Activated CD8-positive, alpha-beta T cell treated with anti-CD3 and anti-CD28 coated beads, Interleukin-2, amount 10 ng/mL, durations not matched to agents 7 days and 5 days (primary cell): Measurements from ENCODE around the gene CABP2. TPM values are rescaled to one million over a fixed set of nuclear protein-coding genes. Genes with fewer than 3 reads are reported as not detected.
"Not testable (repeated sequence)": the region's sequence is repeated elsewhere in the genome, so short reads cannot be mapped to it uniquely, and the experiment has no call there.

Experiments
- ATAC-seq: fragments of 150-1000 bp; cut with Tn5 transposase; one replicate; pipeline ENCODE4 v1.10.0; 2021; ENCODE audit warnings: moderate library complexity
- CTCF ChIA-PET: fragments of 350-600 bp; sonication (Branson Sonifier 250); formaldehyde crosslinking; loops from one replicate; lab custom pipeline; 2021; ENCODE audit warnings: antibody characterized with exemption; lab: Charles Lee
- POLR2A ChIA-PET: fragments of 350-600 bp; sonication (Branson Sonifier 250); formaldehyde crosslinking; loops from one replicate; lab custom pipeline; 2021; ENCODE audit warnings: antibody characterized with exemption; lab: Charles Lee
- DNase-seq: peaks from one replicate; pipeline ENCODE4 v3.0.0-alpha.2; 2020
- H3K27ac Mint-ChIP-seq: one replicate; pipeline ENCODE4 v1.8.0; 2021; ENCODE audit warnings: mild to moderate bottlenecking, mixed read lengths
- H3K27me3 Mint-ChIP-seq: one replicate; pipeline ENCODE4 v1.8.0; 2021; ENCODE audit warnings: low read depth, mixed read lengths
- H3K36me3 Mint-ChIP-seq: one replicate; pipeline ENCODE4 v1.8.0; 2021; ENCODE audit warnings: low read depth, mixed read lengths
- H3K4me1 Mint-ChIP-seq: one replicate; pipeline ENCODE4 v1.8.0; 2021; ENCODE audit warnings: low read depth, mixed read lengths
- H3K4me3 Mint-ChIP-seq: one replicate; pipeline ENCODE4 v1.8.0; 2021; ENCODE audit warnings: mild to moderate bottlenecking, mixed read lengths
- H3K9me3 Mint-ChIP-seq: one replicate; pipeline ENCODE4 v1.8.0; 2022; ENCODE audit warnings: mixed read lengths; ENCODE audit not compliant: insufficient read depth
- total RNA-seq, 2 experiments: library from RNA; stranded (reverse); gene quantifications; one replicate each; pipeline ENCODE4 v1.2.3, GENCODE V29; 2021

CABP2 gene
- total RNA-seq = not detected

GRCh38 chr11:67522844-67523555, at the start of gene CABP2:
Gene CABP2, minus strand, starts transcription at chr11:67523446. Its CDS starts 120 bp downstream, at chr11:67523326.
- no peak within 1 kb of the TSS for H3K27ac Mint-ChIP-seq
- H3K9me3 Mint-ChIP-seq = no peaks in the 10 kb centered on the region
- no peaks in the 10 kb centered on the region for H3K36me3 Mint-ChIP-seq
- no peak for ATAC-seq
- POLR2A ChIA-PET = no interaction called here
- no peak within 1 kb of the TSS for H3K4me3 Mint-ChIP-seq
- CTCF ChIA-PET = no interaction called here
- no peaks in the 10 kb centered on the region for H3K4me1 Mint-ChIP-seq
- H3K27me3 Mint-ChIP-seq = peaks cover 8% of the 10 kb centered on the region
- no peak for DNase-seq

GRCh38 chr11:67572747-67573419, 49.6 kb upstream of the CABP2 start:
- H3K4me1 Mint-ChIP-seq = no peaks in the 10 kb centered on the region
- DNase-seq = peak; percentile 51
- ChIA-PET CTCF (interaction anchor here (0.7 to 1.6 kb wide), 3 partner anchors 9 to 41 kb away, joined by 3 to 11 read pairs (median 4); no protein-coding TSS in a partner anchor), POLR2A (no interaction called here)
- no peaks in the 10 kb centered on the region for H3K36me3 Mint-ChIP-seq
- H3K4me3 Mint-ChIP-seq = no peak overlapping the region
- H3K27ac Mint-ChIP-seq = no peak overlapping the region
- H3K9me3 Mint-ChIP-seq = no peaks in the 10 kb centered on the region
- no peak for ATAC-seq
- H3K27me3 Mint-ChIP-seq = peaks cover 14% of the 10 kb centered on the region

GRCh38 chr11:67572305-67572704, 49.1 kb upstream of the CABP2 start:
- Mint-ChIP-seq H3K27me3 (peaks cover 16% of the 10 kb centered on the region), H3K4me1 (no peaks in the 10 kb centered on the region), H3K4me3 (no peak overlapping the region), H3K27ac (no peak overlapping the region), H3K36me3 (no peaks in the 10 kb centered on the region), H3K9me3 (no peaks in the 10 kb centered on the region)
- CTCF ChIA-PET = interaction anchor here (0.7 to 1.6 kb wide), 3 partner anchors 8 to 42 kb away, joined by 3 to 11 read pairs (median 4); no protein-coding TSS in a partner anchor
- DNase-seq (no peak), ATAC-seq (no peak)
- POLR2A ChIA-PET = no interaction called here

GRCh38 chr11:67571443-67571842, 48.2 kb upstream of the CABP2 start:
- Mint-ChIP-seq H3K27ac (no peak overlapping the region), H3K4me1 (no peaks in the 10 kb centered on the region), H3K4me3 (no peak overlapping the region), H3K27me3 (peaks cover 16% of the 10 kb centered on the region), H3K9me3 (no peaks in the 10 kb centered on the region), H3K36me3 (no peaks in the 10 kb centered on the region)
- CTCF ChIA-PET = interaction anchor here (1.6 kb wide), 1 partner anchor 10 kb away, joined by 11 read pairs; no protein-coding TSS in a partner anchor
- DNase-seq (no peak), ATAC-seq (no peak)
- POLR2A ChIA-PET = no interaction called here

GRCh38 chr11:67564230-67564629, 41.0 kb upstream of the CABP2 start:
- ATAC-seq = no peak
- POLR2A ChIA-PET = no interaction called here
- CTCF ChIA-PET = interaction anchor here (1.0 to 1.1 kb wide), 2 partner anchors 8 to 12 kb away, joined by 3 to 4 read pairs; no protein-coding TSS in a partner anchor

GRCh38 chr11:67563705-67564114, 40.5 kb upstream of the CABP2 start:
- not testable (repeated sequence) for H3K27me3 Mint-ChIP-seq

More at GRCh38 chr11:67564230-67564629, 41.0 kb upstream of the CABP2 start:
- Mint-ChIP-seq H3K4me1 (peaks cover 14% of the 10 kb centered on the region), H3K4me3 (no peak overlapping the region), H3K27me3 (peaks cover 9% of the 10 kb centered on the region), H3K36me3 (no peaks in the 10 kb centered on the region), H3K27ac (no peak overlapping the region), H3K9me3 (no peaks in the 10 kb centered on the region)
- DNase-seq = no peak

GRCh38 chr11:67562963-67563704, 39.9 kb upstream of the CABP2 start:
- Mint-ChIP-seq H3K4me3 (no peak overlapping the region), H3K9me3 (no peaks in the 10 kb centered on the region), H3K4me1 (peaks cover 14% of the 10 kb centered on the region), H3K36me3 (no peaks in the 10 kb centered on the region), H3K27me3 (peaks cover 9% of the 10 kb centered on the region), H3K27ac (no peak overlapping the region)
- ChIA-PET POLR2A (no interaction called here), CTCF (interaction anchor here (2.8 kb wide), 1 partner anchor 9 kb away, joined by 11 read pairs; no protein-coding TSS in a partner anchor)
- DNase-seq (no peak), ATAC-seq (no peak)

More at GRCh38 chr11:67563705-67564114, 40.5 kb upstream of the CABP2 start:
- peaks cover 14% of the 10 kb centered on the region for H3K4me1 Mint-ChIP-seq
- CTCF ChIA-PET = interaction anchor here (1.1 kb wide), 1 partner anchor 9 kb away, joined by 3 read pairs; no protein-coding TSS in a partner anchor
- H3K4me3 Mint-ChIP-seq, H3K27ac Mint-ChIP-seq, H3K9me3 Mint-ChIP-seq, DNase-seq, ATAC-seq, POLR2A ChIA-PET, H3K36me3 Mint-ChIP-seq: not testable (repeated sequence)

GRCh38 chr11:67561971-67562619, 38.8 kb upstream of the CABP2 start:
- no peak overlapping the region for H3K4me3 Mint-ChIP-seq
- no peak for DNase-seq
- ChIA-PET CTCF (interaction anchor here (2.8 kb wide), 1 partner anchor 10 kb away, joined by 11 read pairs; no protein-coding TSS in a partner anchor), POLR2A (interaction anchor here (0.6 kb wide), 1 partner anchor 132 kb away, joined by 4 read pairs; no protein-coding TSS in a partner anchor)
- no peak for ATAC-seq
- peak overlapping the region; percentile 46 for H3K27ac Mint-ChIP-seq
- H3K27me3 Mint-ChIP-seq = peaks cover 6% of the 10 kb centered on the region
- H3K36me3 Mint-ChIP-seq = no peaks in the 10 kb centered on the region
- H3K4me1 Mint-ChIP-seq = peaks cover 14% of the 10 kb centered on the region
- H3K9me3 Mint-ChIP-seq = no peaks in the 10 kb centered on the region

- no peak for DNase-seq
- no peaks in the 10 kb centered on the region for H3K27me3 Mint-ChIP-seq
- no peaks in the 10 kb centered on the region for H3K36me3 Mint-ChIP-seq
- no peak overlapping the region for H3K27ac Mint-ChIP-seq
- ATAC-seq = no peak
- POLR2A ChIA-PET = no interaction called here
- H3K4me1 Mint-ChIP-seq = peaks cover 14% of the 10 kb centered on the region
- H3K4me3 Mint-ChIP-seq = no peak overlapping the region
- no peaks in the 10 kb centered on the region for H3K9me3 Mint-ChIP-seq
- CTCF ChIA-PET = no interaction called here
Measured at GRCh38 chr11:67558084-67558772, 35.0 kb upstream of the CABP2 start.

GRCh38 chr11:67556244-67556643, 33.0 kb upstream of the CABP2 start:
- ChIA-PET CTCF (interaction anchor here (0.6 kb wide), 1 partner anchor 1676 kb away, joined by 3 read pairs; no protein-coding TSS in a partner anchor), POLR2A (no interaction called here)
- no peak for DNase-seq
- Mint-ChIP-seq H3K4me3 (no peak overlapping the region), H3K4me1 (no peaks in the 10 kb centered on the region), H3K36me3 (no peaks in the 10 kb centered on the region), H3K27ac (no peak overlapping the region), H3K27me3 (peaks cover 11% of the 10 kb centered on the region), H3K9me3 (no peaks in the 10 kb centered on the region)
- no peak for ATAC-seq
